H9 (cell line): ENCODE data around the gene IDH1. TPM values are rescaled to one million over a fixed set of nuclear protein-coding genes. Genes with fewer than 3 reads are reported as not detected.
A peak's percentile ranks its signal among the peaks of the same experiment; 100 is the strongest.

Experiments used
- DNase-seq: peaks from one replicate; pipeline ENCODE4 v3.0.0-alpha.2; 2017
- H2AFZ ChIP-seq: one replicate; pipeline ENCODE4 v1.6.1; 2013; ENCODE audit warnings: mild to moderate bottlenecking, low read length, control low read depth, moderate library complexity
- H2AK5ac ChIP-seq: 2 replicates; pipeline ENCODE4 v1.6.1; 2013; ENCODE audit warnings: low read length, control low read depth, mixed read lengths; ENCODE audit not compliant: insufficient read length
- H2BK120ac ChIP-seq: one replicate; pipeline ENCODE4 v1.6.1; 2013; ENCODE audit warnings: low read depth, mild to moderate bottlenecking, low read length, control low read depth, inconsistent platforms; ENCODE audit not compliant: poor library complexity, severe bottlenecking
- H2BK12ac ChIP-seq: 2 replicates; pipeline ENCODE4 v1.6.1; 2013; ENCODE audit warnings: low read length, control low read depth, mixed read lengths, low read depth; ENCODE audit not compliant: insufficient read length
- H2BK15ac ChIP-seq: 2 replicates; pipeline ENCODE4 v1.6.1; 2013; ENCODE audit warnings: low read depth, low read length, control low read depth
- H2BK20ac ChIP-seq: one replicate; pipeline ENCODE4 v1.6.1; 2013; ENCODE audit warnings: low read depth, mild to moderate bottlenecking, low read length, control low read depth, inconsistent platforms; ENCODE audit not compliant: poor library complexity, severe bottlenecking
- H2BK5ac ChIP-seq: 2 replicates; pipeline ENCODE4 v1.6.1; 2013; ENCODE audit warnings: low read length, control low read depth, mixed read lengths; ENCODE audit not compliant: insufficient read length
- H3K14ac ChIP-seq: 2 replicates; pipeline ENCODE4 v1.6.1; 2013; ENCODE audit warnings: low read length, control low read depth; ENCODE audit not compliant: insufficient read depth
- H3K18ac ChIP-seq: 2 replicates; pipeline ENCODE4 v1.6.1; 2013; ENCODE audit warnings: low read depth, mild to moderate bottlenecking, mixed read lengths, low read length, control low read depth; ENCODE audit not compliant: insufficient read length
- H3K23ac ChIP-seq: 2 replicates; pipeline ENCODE4 v1.6.1; 2013; ENCODE audit warnings: low read length, control low read depth, mixed read lengths, low read depth; ENCODE audit not compliant: insufficient read length
- H3K23me2 ChIP-seq: 2 replicates; pipeline ENCODE4 v1.6.1; 2013; ENCODE audit warnings: low read depth, mild to moderate bottlenecking, mixed read lengths, low read length, control low read depth; ENCODE audit not compliant: insufficient read length, poor library complexity, severe bottlenecking
- H3K27ac ChIP-seq: 2 replicates; pipeline ENCODE4 v1.5.1; 2013; ENCODE audit warnings: low read length, control low read depth, mixed read lengths, low read depth; ENCODE audit not compliant: insufficient read length
- H3K27me3 ChIP-seq: 2 replicates; pipeline ENCODE4 v1.6.1; 2013; ENCODE audit warnings: low read length, control low read depth, inconsistent platforms; ENCODE audit not compliant: insufficient read depth
- H3K4ac ChIP-seq: 2 replicates; pipeline ENCODE4 v1.6.1; 2013; ENCODE audit warnings: low read depth, mild to moderate bottlenecking, control low read depth, inconsistent platforms, low read length, moderate library complexity
- H3K4me1 ChIP-seq: 2 replicates; pipeline ENCODE4 v1.6.1; 2013; ENCODE audit warnings: low read length, control low read depth, inconsistent platforms; ENCODE audit not compliant: insufficient read depth
- H3K4me2 ChIP-seq: 2 replicates; pipeline ENCODE4 v1.6.1; 2013; ENCODE audit warnings: low read length, control low read depth, mixed read lengths; ENCODE audit not compliant: insufficient read length, insufficient read depth
- H3K56ac ChIP-seq: 2 replicates; pipeline ENCODE4 v1.6.1; 2013; ENCODE audit warnings: low read depth, mild to moderate bottlenecking, mixed read lengths, low read length, control low read depth; ENCODE audit not compliant: insufficient read length
- H3K79me1 ChIP-seq: 2 replicates; pipeline ENCODE4 v1.6.1; 2013; ENCODE audit warnings: low read depth, mild to moderate bottlenecking, moderate library complexity, low read length, control low read depth, inconsistent platforms; ENCODE audit not compliant: insufficient read depth, poor library complexity, severe bottlenecking
- H3K79me2 ChIP-seq: 2 replicates; pipeline ENCODE4 v1.6.1; 2013; ENCODE audit warnings: low read length, control low read depth, inconsistent platforms; ENCODE audit not compliant: insufficient read depth
- H3K9ac ChIP-seq: 2 replicates; pipeline ENCODE4 v1.6.1; 2013; ENCODE audit warnings: low read length, control low read depth, mixed read lengths; ENCODE audit not compliant: insufficient read length; ENCODE audit errors: extremely low read depth
- H3K9me3 ChIP-seq: one replicate; pipeline ENCODE4 v1.6.1; 2013; ENCODE audit warnings: low read depth, low read length, inconsistent platforms; ENCODE audit not compliant: control insufficient read depth
- H3T11ph ChIP-seq: one replicate; pipeline ENCODE4 v1.6.1; 2013; ENCODE audit warnings: mild to moderate bottlenecking, low read length, control low read depth, inconsistent platforms
- H4K20me1 ChIP-seq: one replicate; pipeline ENCODE4 v1.6.1; 2013; ENCODE audit not compliant: control insufficient read depth, insufficient read length, insufficient read depth
- H4K5ac ChIP-seq: 2 replicates; pipeline ENCODE4 v1.6.1; 2013; ENCODE audit warnings: low read depth, mild to moderate bottlenecking, mixed read lengths, low read length, control low read depth; ENCODE audit not compliant: insufficient read length
- H4K8ac ChIP-seq: replicated peaks from 2 replicates; pipeline ENCODE4 v1.6.1; 2013; ENCODE audit warnings: low read length, control low read depth, mixed read lengths, low read depth; ENCODE audit not compliant: insufficient read length
- H4K91ac ChIP-seq: 2 replicates; pipeline ENCODE4 v1.6.1; 2013; ENCODE audit warnings: low read depth, mild to moderate bottlenecking, moderate library complexity, mixed read lengths, low read length, control low read depth; ENCODE audit not compliant: insufficient read length
- H3K27ac Mint-ChIP-seq, 3 experiments: 2 replicates in 2 of 3; 3 replicates in 1 of 3; pipeline ENCODE4 v1.8.0; 2020 to 2021; ENCODE audit warnings: mixed read lengths in 3 of 3, mild to moderate bottlenecking in 1 of 3, moderate library complexity in 1 of 3
- H3K27me3 Mint-ChIP-seq: 2 replicates; pipeline ENCODE4 v1.8.0; 2021; ENCODE audit warnings: low read depth, mild to moderate bottlenecking, moderate library complexity, mixed read lengths
- H3K36me3 Mint-ChIP-seq, 3 experiments: 2 replicates in 2 of 3; 3 replicates in 1 of 3; pipeline ENCODE4 v1.8.0; 2020 to 2021; ENCODE audit warnings: low read depth in 3 of 3, mixed read lengths in 3 of 3; ENCODE audit not compliant: insufficient read depth in 1 of 3
- H3K4me1 Mint-ChIP-seq, 2 experiments: 2 replicates each; pipeline ENCODE4 v1.8.0; 2020; ENCODE audit warnings: mixed read lengths in 2 of 2
- H3K4me3 Mint-ChIP-seq, 2 experiments: 2 replicates in 1 of 2; 3 replicates in 1 of 2; pipeline ENCODE4 v1.8.0; 2020 to 2021; ENCODE audit warnings: mild to moderate bottlenecking in 2 of 2, mixed read lengths in 2 of 2, moderate library complexity in 1 of 2
- H3K9me3 Mint-ChIP-seq, 2 experiments: 2 replicates in 1 of 2; 3 replicates in 1 of 2; pipeline ENCODE4 v1.8.0; 2020; ENCODE audit warnings: mild to moderate bottlenecking in 2 of 2, mixed read lengths in 2 of 2, moderate library complexity in 1 of 2
- CTCF ChIP-seq: fragments of 200-600 bp; sonication (generic); conservative IDR thresholded peaks from 3 replicates; pipeline ENCODE4 v1.8.0; 2021; ENCODE audit warnings: antibody characterized with exemption, mild to moderate bottlenecking
- WGBS: extraction: QIAGEN DNeasy Blood & Tissue Kit; methylation state at CpG from one replicate; pipeline ENCODE4 v1.1.7; 2013; ENCODE audit warnings: missing lambda C conversion rate, low lambda C conversion rate, mixed read lengths; ENCODE audit not compliant: insufficient read length; ENCODE audit errors: extremely low coverage; 5-methylcytosine and 5-hydroxymethylcytosine counted together
- total RNA-seq: library from RNA; stranded (reverse); gene quantifications from 2 replicates; pipeline ENCODE4 v1.2.1, GENCODE V29; 2021

Gene IDH1
- total RNA-seq, 1 experiment from 2014 or later, result 234 TPM

DNA sequence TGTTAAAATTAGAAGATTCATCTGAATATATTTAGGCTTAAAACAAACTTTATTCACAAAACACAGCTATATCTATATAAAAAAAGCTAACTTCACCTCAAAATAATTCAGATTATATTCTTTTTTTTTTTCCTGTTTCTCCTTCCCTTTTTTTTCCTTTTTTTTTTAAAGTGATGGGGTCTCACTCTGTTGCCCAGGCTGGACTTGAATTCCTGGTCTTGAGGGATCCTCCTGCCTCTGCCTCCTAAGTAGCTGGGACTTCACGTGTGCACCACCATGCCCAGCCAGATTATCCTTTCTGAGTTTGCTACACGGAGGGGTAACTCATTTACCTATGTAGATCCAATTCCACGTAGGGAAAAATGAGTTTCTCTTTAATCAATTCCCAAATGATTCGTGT lies 3.8 kb downstream of the IDH1 start:
- H3K4me2 ChIP-seq, result no peak overlapping the region

More for the DNA sequence above, 3.8 kb downstream of the IDH1 start:
- Histone ChIP-seq H3K79me1 (peaks cover 7% of the 10 kb centered on the region), H2BK120ac (no peak overlapping the region), H3K9ac (no peak overlapping the region), H4K91ac (no peak overlapping the region), H4K5ac (no peak overlapping the region), H2BK15ac (no peak overlapping the region), H3K14ac (no peak overlapping the region), H2BK12ac (no peak overlapping the region), H2BK20ac (no peak overlapping the region), H3K4ac (no peak overlapping the region), H3K18ac (no peak overlapping the region), H3K4me1 (peaks cover 2% of the 10 kb centered on the region; the same call in 1 of the 2 replicates), H4K8ac (no peak overlapping the region), H3K9me3 (no peaks in the 10 kb centered on the region), H2BK5ac (no peak overlapping the region), H2AFZ (no peak overlapping the region), H4K20me1 (no peaks in the 10 kb centered on the region), H3K27ac (no peak overlapping the region), H3K23ac (no peak overlapping the region), H3T11ph (no peak overlapping the region), H3K27me3 (no peaks in the 10 kb centered on the region), H3K23me2 (peaks cover 6% of the 10 kb centered on the region), H2AK5ac (no peak overlapping the region), H3K79me2 (peaks cover 11% of the 10 kb centered on the region; the same call in 1 of the 2 replicates), H3K56ac (no peak overlapping the region)
- peak overlapping the region; percentile 54 to 94 (median 75); a peak in 5 of 7 replicates for H3K27ac Mint-ChIP-seq
- WGBS, result no CpG with 5 or more reads among the region's 4 CpGs
- peaks cover 56 to 77% (median 68%) of the 10 kb centered on the region in 3 experiments for H3K36me3 Mint-ChIP-seq
- H3K9me3 Mint-ChIP-seq, result no peaks in the 10 kb centered on the region
- TF ChIP-seq CTCF, result no peak
- no peaks in the 10 kb centered on the region for H3K27me3 Mint-ChIP-seq
- DNase-seq, result no peak
- peak overlapping the region in 1 of 2 experiments; percentile 11; a peak in 1 of 5 replicates for H3K4me3 Mint-ChIP-seq
- H3K4me1 Mint-ChIP-seq, result peaks cover 37 to 43% of the 10 kb centered on the region in 2 experiments
